Bronchial epithelial cell (primary cell): ENCODE results near the gene CLDND1. TPM values are rescaled to one million over a fixed set of nuclear protein-coding genes. Genes with fewer than 3 reads are reported as not detected.

Source experiments
- DNase-seq: peaks from one replicate; pipeline ENCODE4 v3.0.0-alpha.2; 2010; ENCODE audit warnings: low read depth
- FAIRE-seq: peaks from 2 replicates; lab custom pipeline; 2011; peaks lifted over from hg19 to GRCh38; lab: Jason Lieb, UNC
- H3K27me3 ChIP-seq: 2 replicates; pipeline ENCODE4 v1.5.1; 2011; ENCODE audit warnings: low read length; ENCODE audit not compliant: control insufficient read depth, insufficient read depth
- H3K36me3 ChIP-seq: 2 replicates; pipeline ENCODE4 v1.5.1; 2011; ENCODE audit warnings: low read length; ENCODE audit not compliant: control insufficient read depth, insufficient read depth
- H3K4me3 ChIP-seq: 2 replicates; pipeline ENCODE4 v1.5.1; 2011; ENCODE audit warnings: mild to moderate bottlenecking, low read depth, low read length, control low read depth
- total RNA-seq: library from RNA; depleted of rRNA; stranded (reverse); fragments of >200 nt; gene quantifications from 2 replicates; pipeline ENCODE4 v1.2.1, GENCODE V29; 2014
- TF ChIP-seq, protein P1 (sequence below): IDR thresholded peaks from 2 replicates; pipeline ENCODE4 v1.5.1; 2011; ENCODE audit warnings: mild to moderate bottlenecking, moderate library complexity, low read length, control low read depth, inconsistent platforms; ENCODE audit not compliant: insufficient read depth, severe bottlenecking

Gene CLDND1
- total RNA-seq, result 183 and 216 TPM in 2 replicates

DNA sequence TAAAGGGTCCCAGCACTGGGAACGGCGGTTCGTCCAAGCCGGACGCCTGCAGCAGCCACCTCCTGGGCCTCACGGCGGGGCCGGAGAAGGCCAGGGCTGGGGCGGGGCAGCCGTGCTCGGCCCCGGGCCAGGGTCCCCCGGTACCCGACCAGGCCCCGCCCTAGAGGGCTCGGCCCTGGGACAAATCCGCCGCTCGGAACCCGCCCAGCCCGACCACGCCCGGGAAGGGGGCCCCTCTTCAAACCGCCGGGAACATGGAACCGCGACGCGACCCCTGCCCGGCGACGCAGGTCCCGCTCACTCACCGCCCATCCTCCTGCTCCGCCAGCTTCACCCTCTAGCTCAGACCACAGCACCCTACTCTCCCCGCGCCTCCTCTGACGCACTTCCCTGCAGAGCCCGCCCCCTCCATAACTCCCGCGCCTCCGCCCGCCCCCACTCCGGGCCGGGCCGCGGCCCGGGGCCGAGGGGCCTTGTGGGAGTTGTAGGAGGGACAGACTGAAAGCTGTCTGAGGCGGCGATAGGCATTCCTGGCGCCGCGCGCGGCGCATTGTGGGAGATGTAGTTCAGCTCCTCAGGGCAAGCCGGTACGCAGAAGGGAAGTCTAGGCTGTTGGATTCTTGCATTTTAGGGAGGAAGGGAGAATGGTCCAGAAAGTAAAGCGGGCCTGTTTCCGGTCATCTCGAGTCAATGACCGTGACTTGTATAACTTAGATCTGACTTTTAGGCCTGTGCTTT, at the start of gene CLDND1:
Gene CLDND1, minus strand, starts transcription at position 359 of the 738 bp plus-strand sequence. CDS start 1,478 bp downstream, outside the sequence.
- peaks cover 8% of the 10 kb centered on the region for H3K36me3 ChIP-seq
- no peak for FAIRE-seq
- peak; percentile 93 for DNase-seq
- TF ChIP-seq, protein P1, sequence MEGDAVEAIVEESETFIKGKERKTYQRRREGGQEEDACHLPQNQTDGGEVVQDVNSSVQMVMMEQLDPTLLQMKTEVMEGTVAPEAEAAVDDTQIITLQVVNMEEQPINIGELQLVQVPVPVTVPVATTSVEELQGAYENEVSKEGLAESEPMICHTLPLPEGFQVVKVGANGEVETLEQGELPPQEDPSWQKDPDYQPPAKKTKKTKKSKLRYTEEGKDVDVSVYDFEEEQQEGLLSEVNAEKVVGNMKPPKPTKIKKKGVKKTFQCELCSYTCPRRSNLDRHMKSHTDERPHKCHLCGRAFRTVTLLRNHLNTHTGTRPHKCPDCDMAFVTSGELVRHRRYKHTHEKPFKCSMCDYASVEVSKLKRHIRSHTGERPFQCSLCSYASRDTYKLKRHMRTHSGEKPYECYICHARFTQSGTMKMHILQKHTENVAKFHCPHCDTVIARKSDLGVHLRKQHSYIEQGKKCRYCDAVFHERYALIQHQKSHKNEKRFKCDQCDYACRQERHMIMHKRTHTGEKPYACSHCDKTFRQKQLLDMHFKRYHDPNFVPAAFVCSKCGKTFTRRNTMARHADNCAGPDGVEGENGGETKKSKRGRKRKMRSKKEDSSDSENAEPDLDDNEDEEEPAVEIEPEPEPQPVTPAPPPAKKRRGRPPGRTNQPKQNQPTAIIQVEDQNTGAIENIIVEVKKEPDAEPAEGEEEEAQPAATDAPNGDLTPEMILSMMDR, result no peak
- peak within 1 kb of the TSS; percentile 84 for H3K4me3 ChIP-seq
- H3K27me3 ChIP-seq, result no peaks in the 10 kb centered on the region

GRCh38 chr3:98568402-98568801, 45.7 kb upstream of the CLDND1 start:
- FAIRE-seq, result no peak

DNA sequence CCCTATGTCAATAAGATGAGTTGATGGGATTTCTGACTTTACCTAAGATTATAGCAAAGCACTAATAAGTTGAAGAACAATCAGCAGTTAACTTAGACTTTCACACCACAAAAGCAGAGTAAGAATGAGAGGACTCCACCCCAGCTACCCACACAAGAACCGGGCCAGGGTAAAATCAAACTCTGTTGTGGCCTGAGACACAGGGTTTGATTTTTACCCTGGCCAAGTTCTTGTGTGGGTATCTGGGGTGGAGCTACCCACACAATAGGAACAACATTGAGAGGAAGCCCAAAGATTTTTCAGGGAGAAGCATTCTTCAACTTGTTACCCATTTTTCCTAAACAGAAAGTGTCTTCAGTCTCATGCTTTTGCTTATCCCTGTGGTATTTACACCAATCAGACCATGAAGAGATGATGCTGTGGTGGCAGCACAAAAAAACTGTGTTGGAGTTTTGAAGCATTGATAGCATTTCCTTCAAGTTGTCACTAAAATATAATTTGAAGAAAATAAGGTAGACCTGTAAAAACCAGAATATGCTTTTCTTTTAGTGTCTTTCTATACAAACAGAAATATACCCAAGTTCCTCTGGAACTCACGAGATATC, 45.1 kb upstream of the CLDND1 start:
- H3K36me3 ChIP-seq, result no peaks in the 10 kb centered on the region
- FAIRE-seq (no peak), DNase-seq (no peak)
- H3K4me3 ChIP-seq, result no peak overlapping the region
- no peaks in the 10 kb centered on the region for H3K27me3 ChIP-seq
- TF ChIP-seq, protein P1, result no peak

More at GRCh38 chr3:98568402-98568801, 45.7 kb upstream of the CLDND1 start:
- H3K27me3 ChIP-seq, result no peaks in the 10 kb centered on the region
- DNase-seq, result no peak
- TF ChIP-seq, protein P1, result no peak
- H3K36me3 ChIP-seq, result no peaks in the 10 kb centered on the region
- H3K4me3 ChIP-seq, result no peak overlapping the region

- FAIRE-seq, result no peak
- Histone ChIP-seq H3K27me3 (no peaks in the 10 kb centered on the region), H3K4me3 (no peak overlapping the region), H3K36me3 (no peaks in the 10 kb centered on the region)
- TF ChIP-seq, protein P1, result no peak
- DNase-seq, result no peak
Observed at GRCh38 chr3:98565843-98566242, 43.1 kb upstream of the CLDND1 start.

- FAIRE-seq (no peak), DNase-seq (peak; percentile 18)
- TF ChIP-seq, protein P1, result no peak
- Histone ChIP-seq H3K4me3 (no peak overlapping the region), H3K27me3 (no peaks in the 10 kb centered on the region), H3K36me3 (no peaks in the 10 kb centered on the region)
Observed at GRCh38 chr3:98565237-98565643, 42.5 kb upstream of the CLDND1 start.
